WI38 (cell line): ENCODE data around the gene CDK15.

Source experiments
- H3K4me3 ChIP-seq: 2 replicates; pipeline ENCODE4 v1.5.1; 2011; ENCODE audit warnings: low read depth, mild to moderate bottlenecking, control low read depth, low read length
- TF ChIP-seq, protein P1 (sequence below): IDR thresholded peaks from 2 replicates; pipeline ENCODE4 v1.5.1; 2012; ENCODE audit warnings: low read depth, mild to moderate bottlenecking, control low read depth, low read length

Gene CDK15

DNA sequence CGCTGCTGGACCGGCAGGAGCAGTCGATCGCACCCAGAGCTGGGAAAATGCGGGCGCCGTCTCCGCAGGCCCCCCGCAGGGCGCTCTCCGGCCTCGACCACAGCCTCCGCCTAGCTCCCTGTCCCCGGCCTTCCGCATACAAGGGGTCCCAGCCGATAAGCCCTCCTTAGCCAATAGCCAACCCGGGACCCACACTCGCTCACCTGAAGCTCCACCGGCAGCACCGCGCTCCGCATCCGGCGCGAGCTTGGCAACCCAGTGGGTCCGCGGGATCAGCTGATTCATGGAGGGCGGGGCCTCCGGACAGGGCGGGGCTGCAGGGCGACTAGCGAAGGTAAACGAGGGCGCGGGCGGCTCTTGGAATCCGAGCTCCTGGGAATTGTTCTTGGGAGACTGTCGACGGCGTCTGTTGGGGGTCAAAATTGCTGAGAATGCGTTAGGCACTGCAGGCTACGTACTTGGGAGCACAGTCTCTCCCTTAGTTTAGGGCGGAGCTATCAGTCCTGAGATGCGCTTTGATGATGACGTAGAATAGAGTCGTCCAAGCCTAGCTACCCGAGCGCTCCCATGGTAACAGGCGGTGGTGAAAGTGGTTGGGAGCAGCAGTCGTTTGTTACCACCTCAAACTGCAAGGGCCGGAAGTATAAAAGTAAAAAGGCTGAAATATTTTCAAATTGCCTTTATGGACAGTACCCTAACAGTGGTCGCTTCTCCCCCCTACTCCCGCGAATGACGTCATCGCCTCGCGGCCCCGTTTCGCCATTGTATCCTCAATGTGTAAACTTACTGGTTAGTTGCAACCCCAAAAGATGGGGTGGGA lies 25.5 kb upstream of the CDK15 start, which contains the start of gene ALS2:
TSS of gene ALS2 (minus strand) at position 260 of the 820 bp plus-strand sequence. CDS start 12,048 bp downstream, outside the sequence.
- H3K4me3 ChIP-seq = peak within 1 kb of the TSS; percentile 97
- TF ChIP-seq, protein P1, sequence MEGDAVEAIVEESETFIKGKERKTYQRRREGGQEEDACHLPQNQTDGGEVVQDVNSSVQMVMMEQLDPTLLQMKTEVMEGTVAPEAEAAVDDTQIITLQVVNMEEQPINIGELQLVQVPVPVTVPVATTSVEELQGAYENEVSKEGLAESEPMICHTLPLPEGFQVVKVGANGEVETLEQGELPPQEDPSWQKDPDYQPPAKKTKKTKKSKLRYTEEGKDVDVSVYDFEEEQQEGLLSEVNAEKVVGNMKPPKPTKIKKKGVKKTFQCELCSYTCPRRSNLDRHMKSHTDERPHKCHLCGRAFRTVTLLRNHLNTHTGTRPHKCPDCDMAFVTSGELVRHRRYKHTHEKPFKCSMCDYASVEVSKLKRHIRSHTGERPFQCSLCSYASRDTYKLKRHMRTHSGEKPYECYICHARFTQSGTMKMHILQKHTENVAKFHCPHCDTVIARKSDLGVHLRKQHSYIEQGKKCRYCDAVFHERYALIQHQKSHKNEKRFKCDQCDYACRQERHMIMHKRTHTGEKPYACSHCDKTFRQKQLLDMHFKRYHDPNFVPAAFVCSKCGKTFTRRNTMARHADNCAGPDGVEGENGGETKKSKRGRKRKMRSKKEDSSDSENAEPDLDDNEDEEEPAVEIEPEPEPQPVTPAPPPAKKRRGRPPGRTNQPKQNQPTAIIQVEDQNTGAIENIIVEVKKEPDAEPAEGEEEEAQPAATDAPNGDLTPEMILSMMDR = no peak

DNA sequence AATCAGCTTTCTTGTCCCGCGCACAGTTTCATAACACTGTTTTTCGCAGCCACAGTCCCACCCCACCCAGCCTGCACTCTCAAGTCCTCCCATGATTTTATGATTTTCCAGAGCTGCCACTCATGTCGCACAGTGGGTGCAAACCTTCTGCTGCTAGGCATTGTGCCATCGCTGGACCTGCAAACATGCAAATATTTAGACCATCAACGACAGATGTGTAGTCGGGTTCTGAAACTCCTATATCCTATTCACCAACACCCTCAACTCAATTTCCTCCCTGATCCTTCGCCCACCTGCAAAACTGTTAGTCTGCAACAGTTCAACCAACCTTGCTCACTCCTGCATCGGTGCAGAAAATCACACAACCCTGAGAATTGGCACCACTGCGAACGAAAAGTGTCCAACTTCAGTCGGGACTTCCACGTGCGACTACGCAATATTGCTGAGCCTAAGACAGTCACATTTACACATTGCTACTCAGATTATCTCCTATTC lies 24.7 kb upstream of the CDK15 start:
- peak overlapping the region; percentile 97 for H3K4me3 ChIP-seq
- TF ChIP-seq, protein P1 = no peak

DNA sequence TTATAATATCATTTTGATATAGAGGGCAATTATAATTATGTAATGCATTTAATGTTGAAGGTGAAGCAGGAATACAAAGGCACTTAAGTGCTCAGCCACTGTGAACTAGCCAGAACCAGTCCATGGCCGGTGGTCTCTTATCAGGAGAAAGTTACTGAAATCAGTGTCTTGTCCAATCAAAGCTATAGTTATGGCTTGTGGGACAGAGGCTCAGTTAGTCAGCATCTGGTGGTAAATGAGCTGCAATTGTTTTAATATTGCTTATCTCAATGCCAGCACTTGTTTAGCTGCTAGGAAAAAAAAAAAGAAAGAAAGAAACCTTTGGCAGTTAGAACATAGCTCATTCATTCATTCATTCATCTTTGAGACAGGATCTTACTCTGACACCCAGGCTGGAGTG lies 21.8 kb upstream of the CDK15 start:
- H3K4me3 ChIP-seq = no peak overlapping the region
- TF ChIP-seq, protein P1 = no peak

DNA sequence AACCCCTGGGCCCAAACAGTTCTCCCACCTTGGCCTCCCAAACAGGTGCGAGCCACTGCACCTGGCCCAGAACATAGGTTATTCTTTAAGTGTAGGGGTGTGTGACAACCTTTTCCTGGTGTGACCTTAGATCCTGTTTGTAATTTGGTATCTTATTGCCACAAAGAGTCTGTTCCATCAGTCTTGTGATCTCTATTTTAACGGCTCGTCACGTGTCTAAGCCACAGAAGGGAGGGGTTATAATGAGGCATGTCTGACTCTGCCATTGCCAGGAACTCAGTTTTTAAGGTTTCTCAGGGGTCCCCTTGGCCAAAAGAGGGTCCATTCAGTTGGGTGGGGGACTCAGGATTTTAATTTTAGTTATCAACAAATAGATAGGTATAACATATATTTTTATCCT lies 21.2 kb upstream of the CDK15 start:
- TF ChIP-seq, protein P1 = no peak
- H3K4me3 ChIP-seq = no peak overlapping the region

DNA sequence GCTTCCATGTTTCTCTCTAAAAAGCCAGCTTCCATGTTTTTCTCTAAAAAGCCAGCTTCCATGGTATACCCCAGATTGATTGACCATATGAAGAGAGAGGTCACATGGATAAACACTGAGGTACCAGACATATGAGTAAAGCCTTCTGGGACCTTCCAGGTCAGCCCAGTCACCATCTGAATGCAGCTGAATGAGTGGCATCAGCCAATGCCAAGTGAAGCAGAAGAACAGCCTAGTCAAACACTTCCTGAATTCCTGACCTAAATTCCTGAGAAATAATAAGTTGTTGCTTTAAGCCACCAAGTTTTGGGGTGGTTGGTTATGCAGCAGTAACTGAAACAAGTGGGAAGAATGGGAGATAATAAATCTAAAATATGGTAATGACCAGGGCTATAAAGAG lies 19.9 kb upstream of the CDK15 start:
- no peak overlapping the region for H3K4me3 ChIP-seq
- TF ChIP-seq, protein P1 = no peak

DNA sequence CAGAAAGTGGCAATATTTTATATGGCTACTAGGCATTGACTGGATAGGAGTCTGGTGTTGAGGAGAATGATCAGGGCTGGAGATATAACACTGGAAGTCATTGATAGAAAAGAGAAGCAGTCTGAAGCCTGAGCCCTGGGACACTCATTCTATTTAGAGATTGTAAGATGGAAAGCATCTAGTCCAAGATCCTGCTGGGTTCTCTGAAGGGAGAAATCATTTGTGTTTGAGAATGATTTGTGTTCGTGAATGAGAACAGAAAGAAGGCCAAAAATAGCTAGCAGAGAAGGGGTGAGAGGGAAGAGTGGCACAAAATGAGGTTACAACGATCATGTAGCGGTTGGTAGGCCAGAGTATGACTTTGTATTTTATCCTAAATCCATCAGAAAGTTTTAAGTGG lies 18.0 kb upstream of the CDK15 start:
- TF ChIP-seq, protein P1 = no peak

DNA sequence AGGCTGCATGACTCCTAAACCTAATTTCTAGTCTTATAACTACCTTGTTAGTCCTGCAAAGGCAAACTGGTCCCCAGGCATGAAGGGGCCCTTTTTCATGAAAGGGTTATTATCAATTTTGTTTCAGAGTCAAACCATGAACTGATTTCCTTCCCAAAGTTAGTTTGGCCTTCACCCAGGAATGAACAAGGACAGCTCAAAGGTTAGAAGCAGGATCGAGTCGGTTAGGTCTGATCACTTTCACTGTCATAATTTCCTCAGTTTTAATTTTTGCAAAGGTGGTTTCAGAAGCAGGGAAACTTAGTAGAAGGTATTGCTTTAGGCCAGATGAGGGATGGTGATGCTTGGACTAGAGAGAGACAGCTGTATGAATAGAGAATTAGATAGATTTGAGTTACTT lies 16.9 kb upstream of the CDK15 start:
- TF ChIP-seq, protein P1 = no peak
- H3K4me3 ChIP-seq = no peak overlapping the region

More for the DNA sequence above, 18.0 kb upstream of the CDK15 start:
- H3K4me3 ChIP-seq = no peak overlapping the region
